ENCODE data around the gene RORC. TPM values are rescaled to one million over a fixed set of nuclear protein-coding genes. Genes with fewer than 3 reads are reported as not detected.
"Not testable (repeated sequence)": the region's sequence is repeated elsewhere in the genome, so short reads cannot be mapped to it uniquely, and the experiment has no call there.

The RORC gene
- total RNA-seq, 1 donor = not detected

DNA sequence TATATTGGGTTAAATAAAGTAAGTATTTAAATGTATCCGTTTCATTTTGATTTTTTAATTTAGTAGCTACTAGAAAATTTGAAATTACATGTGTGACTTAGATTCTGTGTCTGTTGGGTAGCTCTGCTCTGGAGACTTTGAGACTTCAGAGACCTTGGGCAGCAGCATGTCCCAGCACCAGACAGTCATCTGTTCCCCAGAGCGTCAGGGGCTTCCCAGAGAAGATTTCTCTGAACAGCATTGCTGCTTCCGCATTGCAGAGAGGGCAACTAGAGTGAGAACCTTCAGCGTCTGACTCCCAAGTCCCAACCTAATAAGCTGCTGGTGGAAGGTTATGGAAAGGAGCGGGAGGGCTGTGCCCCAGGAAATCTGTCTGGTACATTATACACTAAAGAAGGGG lies 33.0 kb downstream of the RORC start:
- DNase-seq (ENCODE audit: low read depth) = no peak
- TF ChIP-seq, protein P1, sequence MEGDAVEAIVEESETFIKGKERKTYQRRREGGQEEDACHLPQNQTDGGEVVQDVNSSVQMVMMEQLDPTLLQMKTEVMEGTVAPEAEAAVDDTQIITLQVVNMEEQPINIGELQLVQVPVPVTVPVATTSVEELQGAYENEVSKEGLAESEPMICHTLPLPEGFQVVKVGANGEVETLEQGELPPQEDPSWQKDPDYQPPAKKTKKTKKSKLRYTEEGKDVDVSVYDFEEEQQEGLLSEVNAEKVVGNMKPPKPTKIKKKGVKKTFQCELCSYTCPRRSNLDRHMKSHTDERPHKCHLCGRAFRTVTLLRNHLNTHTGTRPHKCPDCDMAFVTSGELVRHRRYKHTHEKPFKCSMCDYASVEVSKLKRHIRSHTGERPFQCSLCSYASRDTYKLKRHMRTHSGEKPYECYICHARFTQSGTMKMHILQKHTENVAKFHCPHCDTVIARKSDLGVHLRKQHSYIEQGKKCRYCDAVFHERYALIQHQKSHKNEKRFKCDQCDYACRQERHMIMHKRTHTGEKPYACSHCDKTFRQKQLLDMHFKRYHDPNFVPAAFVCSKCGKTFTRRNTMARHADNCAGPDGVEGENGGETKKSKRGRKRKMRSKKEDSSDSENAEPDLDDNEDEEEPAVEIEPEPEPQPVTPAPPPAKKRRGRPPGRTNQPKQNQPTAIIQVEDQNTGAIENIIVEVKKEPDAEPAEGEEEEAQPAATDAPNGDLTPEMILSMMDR (IDR thresholded peaks at IDR 0.05; ENCODE audit: insufficient read depth, low read depth, low read length) = no peak
- no peak overlapping the region for H3K4me3 ChIP-seq (ENCODE audit: low read depth, low read length)

DNA sequence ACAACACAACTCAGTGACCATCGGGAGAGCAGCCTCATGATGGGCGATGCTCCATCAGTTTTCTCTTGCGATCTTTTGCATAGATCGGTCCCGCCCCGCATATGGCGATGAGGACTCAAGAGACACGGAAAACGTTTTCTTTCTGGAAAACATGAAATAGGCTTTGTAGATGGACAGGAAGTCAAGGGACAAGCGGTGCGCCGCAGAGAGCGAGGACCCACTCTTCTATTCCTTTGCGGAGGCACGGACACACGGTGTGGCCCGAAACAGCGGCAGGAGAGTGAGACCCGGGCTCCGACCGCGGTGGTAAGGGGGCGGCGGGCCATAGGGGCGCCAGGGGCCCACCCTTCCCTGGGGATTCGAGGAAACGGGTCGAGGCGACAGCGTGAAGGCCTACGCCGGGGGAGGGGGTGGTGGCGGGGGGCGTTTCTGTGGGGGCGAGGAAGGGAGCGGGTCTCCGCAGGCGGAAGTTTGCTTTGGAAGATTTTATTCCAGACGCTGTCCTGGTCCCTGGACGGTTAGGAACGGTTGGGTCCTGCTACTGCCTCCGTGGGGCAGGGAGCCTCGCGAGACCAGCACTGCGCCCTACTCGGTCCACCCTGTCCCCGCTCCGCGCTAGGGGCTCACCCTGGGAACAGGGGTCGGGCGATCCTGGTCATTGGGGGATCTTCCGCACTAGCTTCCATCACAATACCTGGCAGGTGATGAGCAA lies 40.5 kb downstream of the RORC start:
- H3K4me3 ChIP-seq (ENCODE audit: low read depth, low read length) = peak overlapping the region; percentile 69
- TF ChIP-seq, protein P1 (IDR thresholded peaks at IDR 0.05; ENCODE audit: insufficient read depth, low read depth, low read length) = no peak
- DNase-seq (ENCODE audit: low read depth) = peak; percentile 10

DNA sequence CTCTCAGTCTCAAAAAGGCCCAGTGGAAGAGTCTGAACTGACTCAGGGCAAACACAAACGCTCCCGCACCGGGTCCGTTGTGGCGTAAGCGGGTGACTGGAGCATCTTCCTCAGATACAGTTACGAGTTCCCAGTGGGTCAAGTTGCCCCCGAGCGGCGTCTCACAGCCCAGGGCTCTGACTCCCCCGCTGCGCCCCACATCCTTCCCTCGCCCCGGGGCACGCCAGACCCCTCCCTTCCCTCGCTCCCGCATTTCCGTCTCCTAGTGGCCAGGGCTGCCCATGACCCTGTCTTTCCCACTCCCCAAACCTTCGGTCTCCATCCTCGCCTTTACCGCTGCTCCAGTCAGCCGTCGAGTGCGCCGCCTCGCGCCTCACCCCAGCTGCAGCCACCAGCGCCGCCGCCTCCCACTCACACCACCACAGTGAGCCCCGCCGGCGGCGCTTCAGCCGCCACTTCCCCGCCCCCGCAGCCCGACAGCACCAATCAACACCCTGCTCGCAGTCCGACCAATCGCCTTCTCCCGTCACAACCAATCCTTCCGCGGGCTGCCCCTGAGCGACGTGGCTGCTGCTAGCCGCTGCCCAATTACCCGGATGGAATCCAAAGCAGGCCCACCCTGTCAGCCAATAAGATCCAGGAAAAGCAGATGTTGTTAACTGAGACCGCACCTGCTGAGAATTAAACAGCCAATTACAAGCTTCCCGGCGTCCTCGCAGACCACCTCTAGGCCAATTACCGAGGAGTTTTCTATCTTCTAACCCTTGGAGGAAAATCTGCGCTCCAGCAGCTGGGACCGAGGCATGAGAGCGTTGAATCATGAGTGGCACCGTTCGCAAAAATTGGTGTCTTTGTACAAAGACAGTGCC lies 41.3 kb downstream of the RORC start, which contains the start of gene TDRKH:
TSS of gene TDRKH (minus strand) at position 430 of the 869 bp plus-strand sequence. CDS start 7,478 bp downstream, outside the sequence.
- TF ChIP-seq, protein P1 (IDR thresholded peaks at IDR 0.05; ENCODE audit: insufficient read depth, low read depth, low read length) = no peak
- DNase-seq (ENCODE audit: low read depth) = peak; percentile 100
- H3K4me3 ChIP-seq (ENCODE audit: low read depth, low read length) = peak within 1 kb of the TSS; percentile 69

DNA sequence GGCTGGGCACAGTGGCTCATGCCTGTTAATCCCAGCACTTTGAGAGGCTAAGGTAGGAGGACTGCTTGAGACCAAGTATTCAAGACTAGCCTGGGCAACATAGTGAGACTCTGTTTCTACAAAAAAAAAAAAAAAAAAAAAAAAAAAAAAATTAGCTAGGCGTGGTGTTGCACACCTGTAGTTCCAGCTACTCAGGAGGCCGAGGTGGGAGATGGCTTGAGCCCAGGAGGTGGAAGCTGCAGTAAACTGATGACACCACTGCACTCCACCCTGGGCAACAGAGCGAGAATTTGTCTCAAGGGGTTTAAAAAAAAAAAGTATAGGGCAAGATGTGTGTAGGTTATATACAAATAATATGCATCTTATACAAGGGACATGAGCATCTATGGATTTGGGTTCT lies 43.9 kb downstream of the RORC start:
- no peak for DNase-seq (ENCODE audit: low read depth)
- TF ChIP-seq, protein P1 (IDR thresholded peaks at IDR 0.05; ENCODE audit: insufficient read depth, low read depth, low read length) = no peak
- no peak overlapping the region for H3K4me3 ChIP-seq (ENCODE audit: low read depth, low read length)

DNA sequence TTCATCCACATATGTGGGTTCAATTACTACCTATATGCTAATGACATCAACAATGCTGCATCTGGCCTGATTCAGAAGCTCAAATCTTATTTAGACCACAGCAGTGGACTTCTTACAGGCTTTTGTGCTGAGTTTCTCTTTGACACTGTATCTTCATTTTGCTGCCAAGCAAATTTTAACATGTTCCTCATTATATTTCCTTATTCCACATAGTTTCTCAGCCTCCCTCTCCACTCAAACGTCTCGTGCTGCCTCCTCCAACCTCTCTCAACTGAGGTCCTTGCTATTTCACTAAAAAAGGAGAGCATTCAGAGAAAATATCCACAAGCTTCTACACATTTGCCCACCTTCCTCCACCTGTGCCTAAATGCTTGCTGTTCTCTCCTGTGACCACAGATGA lies 47.8 kb downstream of the RORC start:
- no peak for DNase-seq (ENCODE audit: low read depth)
- no peak overlapping the region for H3K4me3 ChIP-seq (ENCODE audit: low read depth, low read length)
- TF ChIP-seq, protein P1 (IDR thresholded peaks at IDR 0.05; ENCODE audit: insufficient read depth, low read depth, low read length) = no peak

DNA sequence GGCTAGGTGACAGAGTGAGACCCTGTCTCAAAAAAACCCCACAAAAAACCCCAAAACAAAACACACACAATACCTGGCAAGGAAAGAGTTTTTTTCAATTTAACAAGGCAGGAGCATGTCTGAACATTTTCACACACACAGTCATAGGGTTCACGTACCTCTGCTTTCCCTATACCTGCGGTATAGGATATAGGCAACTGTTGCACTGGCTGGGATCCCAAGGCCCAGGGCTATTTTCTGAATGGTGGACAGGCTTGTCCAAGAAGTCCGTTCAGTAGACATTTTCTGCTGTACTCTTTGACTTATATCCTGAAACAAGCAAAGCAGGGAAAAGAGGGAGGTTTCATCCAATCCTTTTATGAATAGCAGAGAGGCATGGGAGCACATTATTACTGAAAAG lies 48.9 kb downstream of the RORC start:
- TF ChIP-seq, protein P1 (IDR thresholded peaks at IDR 0.05; ENCODE audit: insufficient read depth, low read depth, low read length) = no peak
- H3K4me3 ChIP-seq (ENCODE audit: low read depth, low read length) = no peak overlapping the region
- no peak for DNase-seq (ENCODE audit: low read depth)

DNA sequence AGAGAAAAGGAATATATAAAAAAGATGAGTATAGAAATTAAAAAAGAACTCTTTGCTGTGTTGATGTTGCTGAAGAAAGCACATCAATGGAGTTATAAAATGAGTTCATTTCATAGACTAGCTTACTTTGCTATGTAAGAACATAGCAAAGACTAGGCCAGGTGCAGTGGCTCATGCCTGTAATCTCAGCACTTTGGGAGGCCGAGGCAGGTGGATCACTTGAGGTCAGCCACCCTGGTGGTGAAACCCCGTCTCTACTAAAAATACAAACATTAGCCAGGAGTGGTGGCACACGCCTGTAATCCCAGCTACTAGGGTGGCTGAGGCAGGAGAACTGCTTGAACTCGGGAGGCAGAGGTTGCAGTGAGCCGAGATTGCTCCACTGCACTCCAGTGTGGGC lies 49.6 kb downstream of the RORC start:
- DNase-seq (ENCODE audit: low read depth); H3K4me3 ChIP-seq (ENCODE audit: low read depth, low read length): not testable (repeated sequence)

DNA sequence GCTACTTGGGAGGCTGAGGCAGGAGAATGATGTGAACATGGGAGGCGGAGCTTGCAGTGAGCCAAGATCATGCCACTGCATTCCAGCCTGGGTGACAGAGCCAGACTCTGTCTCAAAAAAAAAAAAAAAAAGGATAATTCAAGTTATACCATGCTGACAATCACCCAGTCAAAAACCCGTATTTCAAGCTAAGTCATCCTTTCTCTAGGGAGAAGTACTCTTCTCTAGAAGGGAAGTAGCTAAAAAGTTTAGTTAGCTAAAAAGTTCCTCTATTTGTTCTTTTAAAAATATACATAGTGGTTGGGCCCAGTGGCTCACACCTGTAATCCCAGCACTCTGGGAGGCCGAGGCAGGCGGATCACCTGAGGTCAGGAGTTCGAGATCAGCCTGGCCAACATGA lies 50.9 kb downstream of the RORC start:
- H3K4me3 ChIP-seq (ENCODE audit: low read depth, low read length); DNase-seq (ENCODE audit: low read depth): not testable (repeated sequence)
